Memory B cell (primary cell): ENCODE measurements around the gene STON1.
A peak's percentile ranks its signal among the peaks of the same experiment; 100 is the strongest.
"Not testable (repeated sequence)": the region's sequence is repeated elsewhere in the genome, so short reads cannot be mapped to it uniquely, and the experiment has no call there.

Source experiments
- ATAC-seq: fragments of 150-1000 bp; cut with Tn5 transposase; 2 replicates; pipeline ENCODE4 v1.10.0; 2021; ENCODE audit warnings: low read depth, mild to moderate bottlenecking, moderate library complexity
- DNase-seq, 2 donors: peaks; one replicate each; pipeline ENCODE4 v3.0.0; 2022; ENCODE audit warnings: low spot score in 2 of 2
- H3K27ac Mint-ChIP-seq: one replicate; pipeline ENCODE4 v1.8.0; 2022; ENCODE audit warnings: mild to moderate bottlenecking, moderate library complexity, mixed read lengths
- H3K27me3 Mint-ChIP-seq: one replicate; pipeline ENCODE4 v1.8.0; 2022; ENCODE audit warnings: mixed read lengths
- H3K36me3 Mint-ChIP-seq: one replicate; pipeline ENCODE4 v1.8.0; 2022; ENCODE audit warnings: mild to moderate bottlenecking, mixed read lengths
- H3K4me1 Mint-ChIP-seq: one replicate; pipeline ENCODE4 v1.8.0; 2022; ENCODE audit warnings: mixed read lengths
- H3K4me3 Mint-ChIP-seq: one replicate; pipeline ENCODE4 v1.8.0; 2022; ENCODE audit warnings: mild to moderate bottlenecking, moderate library complexity, mixed read lengths
- H3K9me3 Mint-ChIP-seq: one replicate; pipeline ENCODE4 v1.8.0; 2022; ENCODE audit warnings: mixed read lengths

Gene STON1

GRCh38 chr2:48512571-48512970 lies 17.4 kb upstream of the STON1 start:
- no peaks in the 10 kb centered on the region for H3K4me1 Mint-ChIP-seq
- H3K4me3 Mint-ChIP-seq, result no peak overlapping the region
- DNase-seq (no peak), ATAC-seq (no peak)
- peaks cover 50% of the 10 kb centered on the region for H3K36me3 Mint-ChIP-seq
- peak overlapping the region; percentile 3 for H3K27ac Mint-ChIP-seq
- H3K27me3 Mint-ChIP-seq, result no peaks in the 10 kb centered on the region
- H3K9me3 Mint-ChIP-seq, result no peaks in the 10 kb centered on the region

- Mint-ChIP-seq H3K4me3 (no peak overlapping the region), H3K4me1 (peaks cover 2% of the 10 kb centered on the region), H3K36me3 (peaks cover 53% of the 10 kb centered on the region), H3K27ac (no peak overlapping the region), H3K27me3 (no peaks in the 10 kb centered on the region), H3K9me3 (no peaks in the 10 kb centered on the region)
- DNase-seq, result no peak
- ATAC-seq, result no peak
These were observed 15.5 kb upstream of the STON1 start for GRCh38 chr2:48514348-48515003.

GRCh38 chr2:48515513-48515985 lies 14.4 kb upstream of the STON1 start:
- peaks cover 2% of the 10 kb centered on the region for H3K4me1 Mint-ChIP-seq
- H3K36me3 Mint-ChIP-seq, result peaks cover 53% of the 10 kb centered on the region
- DNase-seq (no peak), ATAC-seq (no peak)
- H3K27me3 Mint-ChIP-seq, result no peaks in the 10 kb centered on the region
- no peak overlapping the region for H3K4me3 Mint-ChIP-seq
- no peaks in the 10 kb centered on the region for H3K9me3 Mint-ChIP-seq
- H3K27ac Mint-ChIP-seq, result no peak overlapping the region

GRCh38 chr2:48519593-48519992 lies 10.4 kb upstream of the STON1 start:
- Mint-ChIP-seq H3K4me3 (no peak overlapping the region), H3K4me1 (peaks cover 2% of the 10 kb centered on the region), H3K27ac (no peak overlapping the region), H3K27me3 (no peaks in the 10 kb centered on the region), H3K9me3 (no peaks in the 10 kb centered on the region), H3K36me3 (peaks cover 49% of the 10 kb centered on the region)
- no peak for ATAC-seq
- no peak for DNase-seq

- not testable (repeated sequence) for H3K9me3 Mint-ChIP-seq, H3K4me1 Mint-ChIP-seq, H3K4me3 Mint-ChIP-seq, DNase-seq, ATAC-seq, H3K27me3 Mint-ChIP-seq, H3K27ac Mint-ChIP-seq
- peaks cover 18% of the 10 kb centered on the region for H3K36me3 Mint-ChIP-seq
These were observed 5.2 kb upstream of the STON1 start for GRCh38 chr2:48524756-48525155.

GRCh38 chr2:48525269-48525943 lies 4.5 kb upstream of the STON1 start:
- Mint-ChIP-seq H3K27ac (no peak overlapping the region), H3K9me3 (no peaks in the 10 kb centered on the region), H3K4me3 (no peak overlapping the region), H3K27me3 (peaks cover 10% of the 10 kb centered on the region), H3K4me1 (peaks cover 12% of the 10 kb centered on the region), H3K36me3 (peaks cover 18% of the 10 kb centered on the region)
- DNase-seq, result no peak
- no peak for ATAC-seq

GRCh38 chr2:48527226-48527885 lies 2.6 kb upstream of the STON1 start:
- ATAC-seq, result no peak
- no peak for DNase-seq
- Mint-ChIP-seq H3K36me3 (peaks cover 3% of the 10 kb centered on the region), H3K4me1 (peaks cover 14% of the 10 kb centered on the region), H3K4me3 (no peak overlapping the region), H3K9me3 (no peaks in the 10 kb centered on the region), H3K27ac (no peak overlapping the region), H3K27me3 (peaks cover 11% of the 10 kb centered on the region)

- ATAC-seq (no peak), DNase-seq (no peak)
- Mint-ChIP-seq H3K36me3 (peaks cover 3% of the 10 kb centered on the region), H3K4me3 (no peak overlapping the region), H3K9me3 (no peaks in the 10 kb centered on the region), H3K27me3 (peaks cover 11% of the 10 kb centered on the region), H3K4me1 (peaks cover 14% of the 10 kb centered on the region), H3K27ac (no peak overlapping the region)
These were observed 1.5 kb upstream of the STON1 start for GRCh38 chr2:48528431-48528830.

- peak overlapping the region; percentile 11 for H3K4me3 Mint-ChIP-seq
These were observed 760 bp upstream of the STON1 start for GRCh38 chr2:48529194-48529593.

GRCh38 chr2:48529676-48530032 lies 300 bp upstream of the STON1 start:
- DNase-seq (no peak), ATAC-seq (peak; percentile 5)
- Mint-ChIP-seq H3K36me3 (peaks cover 3% of the 10 kb centered on the region), H3K9me3 (no peaks in the 10 kb centered on the region), H3K27ac (peak overlapping the region; percentile 69), H3K4me3 (peak overlapping the region; percentile 97), H3K27me3 (peaks cover 11% of the 10 kb centered on the region), H3K4me1 (peaks cover 14% of the 10 kb centered on the region)

More at GRCh38 chr2:48529194-48529593, 760 bp upstream of the STON1 start:
- peaks cover 14% of the 10 kb centered on the region for H3K4me1 Mint-ChIP-seq
- peaks cover 3% of the 10 kb centered on the region for H3K36me3 Mint-ChIP-seq
- ATAC-seq, result no peak
- no peaks in the 10 kb centered on the region for H3K9me3 Mint-ChIP-seq
- H3K27me3 Mint-ChIP-seq, result peaks cover 11% of the 10 kb centered on the region
- no peak for DNase-seq
- H3K27ac Mint-ChIP-seq, result no peak overlapping the region

GRCh38 chr2:48531141-48531648 lies 1.2 kb downstream of the STON1 start:
- Mint-ChIP-seq H3K4me3 (peak overlapping the region; percentile 92), H3K27ac (no peak overlapping the region), H3K4me1 (peaks cover 14% of the 10 kb centered on the region), H3K9me3 (no peaks in the 10 kb centered on the region), H3K36me3 (peaks cover 3% of the 10 kb centered on the region), H3K27me3 (peaks cover 11% of the 10 kb centered on the region)
- ATAC-seq (no peak), DNase-seq (no peak)

GRCh38 chr2:48532174-48532573 lies 2.2 kb downstream of the STON1 start:
- H3K9me3 Mint-ChIP-seq, result no peaks in the 10 kb centered on the region
- ATAC-seq (no peak), DNase-seq (no peak)
- H3K27ac Mint-ChIP-seq, result no peak overlapping the region
- peaks cover 14% of the 10 kb centered on the region for H3K4me1 Mint-ChIP-seq
- H3K4me3 Mint-ChIP-seq, result no peak overlapping the region
- H3K36me3 Mint-ChIP-seq, result peaks cover 3% of the 10 kb centered on the region
- peaks cover 11% of the 10 kb centered on the region for H3K27me3 Mint-ChIP-seq

GRCh38 chr2:48532824-48533223 lies 2.9 kb downstream of the STON1 start:
- Mint-ChIP-seq H3K27ac (no peak overlapping the region), H3K4me3 (no peak overlapping the region), H3K27me3 (peaks cover 11% of the 10 kb centered on the region), H3K4me1 (peaks cover 14% of the 10 kb centered on the region), H3K9me3 (no peaks in the 10 kb centered on the region), H3K36me3 (peaks cover 3% of the 10 kb centered on the region)
- ATAC-seq (no peak), DNase-seq (no peak)

- DNase-seq (no peak), ATAC-seq (no peak)
- Mint-ChIP-seq H3K4me3 (no peak overlapping the region), H3K27me3 (peaks cover 2% of the 10 kb centered on the region), H3K27ac (no peak overlapping the region), H3K9me3 (no peaks in the 10 kb centered on the region), H3K4me1 (peaks cover 4% of the 10 kb centered on the region), H3K36me3 (no peaks in the 10 kb centered on the region)
These were observed 4.8 kb downstream of the STON1 start for GRCh38 chr2:48534781-48535180.
